Natural killer cell treated with Interleukin-12 subunit alpha and Interleukin-12 subunit beta and Interleukin-15 and Interleukin-18, amount 100 ng/mL, for 72 hours (primary cell): ENCODE measurements around the gene PARM1. TPM values are rescaled to one million over a fixed set of nuclear protein-coding genes. Genes with fewer than 3 reads are reported as not detected.

Source experiments
- ATAC-seq, 2 donors: fragments of 150-1000 bp; cut with Tn5 transposase in 1 of 2; sonication (Bioruptor Pico), chemical (Tn5 transposase) in 1 of 2; 2 replicates each; pipeline ENCODE4 v1.10.0; 2021
- DNase-seq: peaks from one replicate; pipeline ENCODE4 v3.0.0; 2022; ENCODE audit warnings: low spot score
- H3K27ac Mint-ChIP-seq, 2 donors: 1 replicate in 1 of 2; 2 replicates in 1 of 2; pipeline ENCODE4 v1.8.0; 2022; ENCODE audit warnings: mixed read lengths in 2 of 2, mild to moderate bottlenecking in 1 of 2, moderate library complexity in 1 of 2
- H3K27me3 Mint-ChIP-seq, 2 donors: 1 replicate in 1 of 2; 2 replicates in 1 of 2; pipeline ENCODE4 v1.8.0; 2022; ENCODE audit warnings: mixed read lengths in 2 of 2
- H3K36me3 Mint-ChIP-seq: one replicate; pipeline ENCODE4 v1.8.0; 2022; ENCODE audit warnings: mixed read lengths
- H3K4me1 Mint-ChIP-seq, 2 donors: 1 replicate in 1 of 2; 2 replicates in 1 of 2; pipeline ENCODE4 v1.8.0; 2022; ENCODE audit warnings: low read depth in 2 of 2, mixed read lengths in 2 of 2, mild to moderate bottlenecking in 1 of 2
- H3K4me3 Mint-ChIP-seq: one replicate; pipeline ENCODE4 v1.8.0; 2022; ENCODE audit warnings: mixed read lengths
- H3K9me3 Mint-ChIP-seq: 2 replicates; pipeline ENCODE4 v1.8.0; 2022; ENCODE audit warnings: mixed read lengths
- total RNA-seq, 2 donors: library from RNA; stranded (reverse); gene quantifications; one replicate each; pipeline ENCODE4 v1.2.3, GENCODE V29; 2022

Gene PARM1
- total RNA-seq, 2 donors from 2014 or later: 0.39 TPM; not detected in 1

- ATAC-seq: no peak
- no peaks in the 10 kb centered on the region for H3K4me1 Mint-ChIP-seq
- no peak for DNase-seq
- no peak overlapping the region for H3K27ac Mint-ChIP-seq
- peaks cover 8% of the 10 kb centered on the region for H3K9me3 Mint-ChIP-seq
- H3K27me3 Mint-ChIP-seq: no peaks in the 10 kb centered on the region
- H3K4me3 Mint-ChIP-seq: no peak overlapping the region
- H3K36me3 Mint-ChIP-seq: no peaks in the 10 kb centered on the region
These were observed 103.3 kb downstream of the PARM1 start for GRCh38 chr4:75036046-75036830.

GRCh38 chr4:75037252-75037651 lies 104.3 kb downstream of the PARM1 start:
- Mint-ChIP-seq H3K9me3 (peaks cover 8% of the 10 kb centered on the region), H3K27me3 (no peaks in the 10 kb centered on the region), H3K27ac (no peak overlapping the region), H3K4me3 (no peak overlapping the region), H3K36me3 (no peaks in the 10 kb centered on the region), H3K4me1 (no peaks in the 10 kb centered on the region)
- DNase-seq (no peak), ATAC-seq (no peak)

GRCh38 chr4:75038376-75038775 lies 105.5 kb downstream of the PARM1 start:
- no peaks in the 10 kb centered on the region for H3K36me3 Mint-ChIP-seq
- ATAC-seq (no peak), DNase-seq (no peak)
- no peak overlapping the region for H3K4me3 Mint-ChIP-seq
- no peaks in the 10 kb centered on the region for H3K27me3 Mint-ChIP-seq
- H3K27ac Mint-ChIP-seq: no peak overlapping the region
- H3K9me3 Mint-ChIP-seq: peaks cover 8% of the 10 kb centered on the region
- H3K4me1 Mint-ChIP-seq: no peaks in the 10 kb centered on the region

- Mint-ChIP-seq H3K9me3 (peaks cover 12% of the 10 kb centered on the region), H3K27ac (no peak overlapping the region), H3K36me3 (no peaks in the 10 kb centered on the region), H3K27me3 (no peaks in the 10 kb centered on the region), H3K4me1 (no peaks in the 10 kb centered on the region), H3K4me3 (no peak overlapping the region)
- DNase-seq (no peak), ATAC-seq (no peak)
These were observed 107.8 kb downstream of the PARM1 start for GRCh38 chr4:75040703-75041102.

GRCh38 chr4:75042601-75043208 lies 109.8 kb downstream of the PARM1 start:
- Mint-ChIP-seq H3K27me3 (no peaks in the 10 kb centered on the region), H3K27ac (no peak overlapping the region)
- DNase-seq: no peak

GRCh38 chr4:75046226-75046625 lies 113.3 kb downstream of the PARM1 start:
- Mint-ChIP-seq H3K27me3 (no peaks in the 10 kb centered on the region), H3K4me3 (no peak overlapping the region), H3K4me1 (no peaks in the 10 kb centered on the region), H3K27ac (no peak overlapping the region), H3K9me3 (peaks cover 8% of the 10 kb centered on the region), H3K36me3 (no peaks in the 10 kb centered on the region)
- DNase-seq (no peak), ATAC-seq (no peak)

More at GRCh38 chr4:75042601-75043208, 109.8 kb downstream of the PARM1 start:
- H3K4me3 Mint-ChIP-seq: no peak overlapping the region
- no peaks in the 10 kb centered on the region for H3K36me3 Mint-ChIP-seq
- H3K4me1 Mint-ChIP-seq: no peaks in the 10 kb centered on the region
- peaks cover 12% of the 10 kb centered on the region for H3K9me3 Mint-ChIP-seq
- ATAC-seq: no peak

GRCh38 chr4:75046641-75047040 lies 113.7 kb downstream of the PARM1 start:
- Mint-ChIP-seq H3K4me3 (no peak overlapping the region), H3K9me3 (peaks cover 8% of the 10 kb centered on the region), H3K36me3 (no peaks in the 10 kb centered on the region), H3K27ac (no peak overlapping the region), H3K4me1 (no peaks in the 10 kb centered on the region), H3K27me3 (no peaks in the 10 kb centered on the region)
- ATAC-seq: no peak
- DNase-seq: no peak

GRCh38 chr4:75048208-75048879 lies 115.4 kb downstream of the PARM1 start:
- no peak for ATAC-seq
- peaks cover 8% of the 10 kb centered on the region for H3K9me3 Mint-ChIP-seq
- no peaks in the 10 kb centered on the region for H3K4me1 Mint-ChIP-seq
- no peak overlapping the region for H3K27ac Mint-ChIP-seq
- H3K4me3 Mint-ChIP-seq: no peak overlapping the region
- no peaks in the 10 kb centered on the region for H3K36me3 Mint-ChIP-seq
- no peaks in the 10 kb centered on the region for H3K27me3 Mint-ChIP-seq
- no peak for DNase-seq

GRCh38 chr4:75051431-75051830 lies 118.5 kb downstream of the PARM1 start:
- Mint-ChIP-seq H3K27ac (no peak overlapping the region), H3K36me3 (no peaks in the 10 kb centered on the region), H3K4me3 (no peak overlapping the region), H3K9me3 (no peaks in the 10 kb centered on the region), H3K27me3 (no peaks in the 10 kb centered on the region), H3K4me1 (no peaks in the 10 kb centered on the region)
- DNase-seq: no peak
- no peak for ATAC-seq

GRCh38 chr4:75053352-75053751 lies 120.4 kb downstream of the PARM1 start:
- H3K9me3 Mint-ChIP-seq: no peaks in the 10 kb centered on the region
- H3K27me3 Mint-ChIP-seq: no peaks in the 10 kb centered on the region
- H3K4me1 Mint-ChIP-seq: no peaks in the 10 kb centered on the region
- no peak for ATAC-seq
- H3K27ac Mint-ChIP-seq: no peak overlapping the region
- DNase-seq: no peak
- H3K4me3 Mint-ChIP-seq: no peak overlapping the region
- H3K36me3 Mint-ChIP-seq: no peaks in the 10 kb centered on the region

GRCh38 chr4:75054078-75054477 lies 121.2 kb downstream of the PARM1 start:
- H3K4me3 Mint-ChIP-seq: no peak overlapping the region
- no peak for ATAC-seq
- no peaks in the 10 kb centered on the region for H3K36me3 Mint-ChIP-seq
- H3K27ac Mint-ChIP-seq: no peak overlapping the region
- H3K9me3 Mint-ChIP-seq: no peaks in the 10 kb centered on the region
- no peaks in the 10 kb centered on the region for H3K27me3 Mint-ChIP-seq
- H3K4me1 Mint-ChIP-seq: no peaks in the 10 kb centered on the region
- no peak for DNase-seq

GRCh38 chr4:75056277-75056676 lies 123.4 kb downstream of the PARM1 start:
- DNase-seq (no peak), ATAC-seq (no peak)
- no peak overlapping the region for H3K4me3 Mint-ChIP-seq
- H3K4me1 Mint-ChIP-seq: no peaks in the 10 kb centered on the region
- no peaks in the 10 kb centered on the region for H3K9me3 Mint-ChIP-seq
- no peaks in the 10 kb centered on the region for H3K27me3 Mint-ChIP-seq
- H3K36me3 Mint-ChIP-seq: no peaks in the 10 kb centered on the region
- H3K27ac Mint-ChIP-seq: no peak overlapping the region

GRCh38 chr4:75057369-75057768 lies 124.5 kb downstream of the PARM1 start:
- Mint-ChIP-seq H3K27me3 (no peaks in the 10 kb centered on the region), H3K4me1 (no peaks in the 10 kb centered on the region), H3K9me3 (no peaks in the 10 kb centered on the region), H3K27ac (no peak overlapping the region), H3K36me3 (no peaks in the 10 kb centered on the region), H3K4me3 (no peak overlapping the region)
- peak in 1 of 2 donors; percentile 50 for ATAC-seq
- no peak for DNase-seq

GRCh38 chr4:75058486-75058885 lies 125.6 kb downstream of the PARM1 start:
- Mint-ChIP-seq H3K27me3 (no peaks in the 10 kb centered on the region), H3K9me3 (no peaks in the 10 kb centered on the region), H3K4me1 (no peaks in the 10 kb centered on the region), H3K27ac (no peak overlapping the region), H3K36me3 (no peaks in the 10 kb centered on the region), H3K4me3 (no peak overlapping the region)
- ATAC-seq (peak in 1 of 2 donors; percentile 17), DNase-seq (no peak)
